Glutamatergic neuron (in vitro differentiated cells): ENCODE results near the gene BAAT. TPM values are rescaled to one million over a fixed set of nuclear protein-coding genes. Genes with fewer than 3 reads are reported as not detected.

Experiments
- DNase-seq: peaks from one replicate; pipeline ENCODE4 v3.0.0; 2022
- H3K27ac Mint-ChIP-seq: one replicate; pipeline ENCODE4 v1.8.0; 2020; ENCODE audit warnings: mild to moderate bottlenecking, mixed read lengths, inconsistent platforms; ENCODE audit not compliant: unreplicated experiment
- H3K27me3 Mint-ChIP-seq: one replicate; pipeline ENCODE4 v1.8.0; 2020; ENCODE audit warnings: mild to moderate bottlenecking, moderate library complexity, mixed read lengths, inconsistent platforms; ENCODE audit not compliant: unreplicated experiment
- H3K36me3 Mint-ChIP-seq: one replicate; pipeline ENCODE4 v1.8.0; 2020; ENCODE audit warnings: mild to moderate bottlenecking, mixed read lengths, inconsistent platforms; ENCODE audit not compliant: unreplicated experiment
- H3K4me1 Mint-ChIP-seq: one replicate; pipeline ENCODE4 v1.8.0; 2020; ENCODE audit warnings: mild to moderate bottlenecking, low read depth, mixed read lengths, inconsistent platforms; ENCODE audit not compliant: unreplicated experiment
- H3K4me3 Mint-ChIP-seq: one replicate; pipeline ENCODE4 v1.8.0; 2020; ENCODE audit warnings: mild to moderate bottlenecking, mixed read lengths, inconsistent platforms; ENCODE audit not compliant: unreplicated experiment
- H3K9me3 Mint-ChIP-seq: one replicate; pipeline ENCODE4 v1.8.0; 2020; ENCODE audit warnings: mild to moderate bottlenecking, moderate library complexity, mixed read lengths, inconsistent platforms; ENCODE audit not compliant: unreplicated experiment
- total RNA-seq: library from RNA; stranded (reverse); fragmentation: NEBNext Ultra II Directional; extraction: Animal tissue kit (Norgen Biotek cat#: 25700); gene quantifications from one replicate; pipeline ENCODE4 v1.2.1, GENCODE V29; 2021; ENCODE audit not compliant: unreplicated experiment
- TF ChIP-seq, protein P1 (sequence below): fragments of 200-600 bp; sonication (generic); IDR thresholded peaks from one replicate; pipeline ENCODE4 v1.5.0; 2021; ENCODE audit not compliant: partially characterized antibody, unreplicated experiment

Gene BAAT
- total RNA-seq, 1 donor from 2014 or later, result 0.54 TPM

DNA sequence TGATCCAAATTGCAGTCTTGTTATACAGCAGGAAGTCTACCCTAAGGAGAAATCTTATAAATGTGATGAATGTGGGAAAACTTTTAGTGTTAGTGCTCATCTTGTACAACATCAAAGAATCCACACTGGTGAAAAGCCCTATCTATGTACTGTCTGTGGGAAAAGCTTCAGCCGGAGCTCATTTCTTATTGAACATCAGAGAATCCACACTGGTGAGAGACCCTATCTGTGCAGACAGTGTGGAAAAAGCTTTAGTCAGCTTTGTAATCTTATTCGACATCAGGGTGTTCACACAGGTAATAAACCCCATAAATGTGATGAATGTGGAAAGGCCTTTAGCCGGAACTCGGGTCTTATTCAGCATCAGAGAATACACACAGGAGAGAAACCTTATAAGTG is 24.3 kb upstream of the BAAT start:
- DNase-seq, result no peak
- Mint-ChIP-seq H3K27ac (no peak overlapping the region), H3K36me3 (peaks cover 71% of the 10 kb centered on the region), H3K4me3 (no peak overlapping the region), H3K9me3 (peaks cover 29% of the 10 kb centered on the region), H3K4me1 (no peaks in the 10 kb centered on the region), H3K27me3 (peaks cover 1% of the 10 kb centered on the region)
- TF ChIP-seq, protein P1, sequence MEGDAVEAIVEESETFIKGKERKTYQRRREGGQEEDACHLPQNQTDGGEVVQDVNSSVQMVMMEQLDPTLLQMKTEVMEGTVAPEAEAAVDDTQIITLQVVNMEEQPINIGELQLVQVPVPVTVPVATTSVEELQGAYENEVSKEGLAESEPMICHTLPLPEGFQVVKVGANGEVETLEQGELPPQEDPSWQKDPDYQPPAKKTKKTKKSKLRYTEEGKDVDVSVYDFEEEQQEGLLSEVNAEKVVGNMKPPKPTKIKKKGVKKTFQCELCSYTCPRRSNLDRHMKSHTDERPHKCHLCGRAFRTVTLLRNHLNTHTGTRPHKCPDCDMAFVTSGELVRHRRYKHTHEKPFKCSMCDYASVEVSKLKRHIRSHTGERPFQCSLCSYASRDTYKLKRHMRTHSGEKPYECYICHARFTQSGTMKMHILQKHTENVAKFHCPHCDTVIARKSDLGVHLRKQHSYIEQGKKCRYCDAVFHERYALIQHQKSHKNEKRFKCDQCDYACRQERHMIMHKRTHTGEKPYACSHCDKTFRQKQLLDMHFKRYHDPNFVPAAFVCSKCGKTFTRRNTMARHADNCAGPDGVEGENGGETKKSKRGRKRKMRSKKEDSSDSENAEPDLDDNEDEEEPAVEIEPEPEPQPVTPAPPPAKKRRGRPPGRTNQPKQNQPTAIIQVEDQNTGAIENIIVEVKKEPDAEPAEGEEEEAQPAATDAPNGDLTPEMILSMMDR, result no peak

DNA sequence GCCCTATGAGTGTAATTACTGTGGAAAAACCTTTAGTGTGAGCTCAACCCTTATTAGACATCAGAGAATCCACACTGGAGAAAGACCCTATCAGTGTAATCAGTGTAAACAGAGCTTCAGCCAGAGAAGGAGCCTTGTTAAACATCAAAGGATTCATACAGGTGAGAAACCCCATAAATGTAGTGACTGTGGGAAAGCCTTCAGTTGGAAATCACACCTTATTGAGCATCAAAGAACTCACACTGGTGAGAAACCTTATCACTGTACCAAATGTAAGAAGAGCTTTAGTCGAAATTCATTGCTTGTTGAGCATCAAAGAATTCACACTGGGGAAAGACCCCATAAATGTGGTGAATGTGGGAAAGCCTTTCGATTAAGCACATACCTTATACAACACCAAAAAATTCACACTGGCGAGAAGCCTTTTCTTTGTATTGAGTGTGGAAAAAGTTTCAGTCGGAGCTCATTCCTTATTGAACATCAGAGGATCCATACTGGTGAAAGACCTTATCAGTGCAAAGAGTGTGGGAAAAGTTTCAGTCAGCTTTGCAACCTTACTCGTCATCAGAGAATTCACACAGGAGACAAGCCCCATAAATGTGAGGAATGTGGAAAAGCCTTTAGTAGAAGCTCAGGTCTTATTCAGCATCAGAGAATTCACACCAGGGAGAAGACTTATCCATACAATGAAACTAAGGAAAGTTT is 23.7 kb upstream of the BAAT start:
- Mint-ChIP-seq H3K4me1 (no peaks in the 10 kb centered on the region), H3K27me3 (peaks cover 1% of the 10 kb centered on the region), H3K27ac (no peak overlapping the region), H3K4me3 (no peak overlapping the region), H3K9me3 (peaks cover 29% of the 10 kb centered on the region), H3K36me3 (peaks cover 75% of the 10 kb centered on the region)
- TF ChIP-seq, protein P1, result no peak
- DNase-seq, result no peak

DNA sequence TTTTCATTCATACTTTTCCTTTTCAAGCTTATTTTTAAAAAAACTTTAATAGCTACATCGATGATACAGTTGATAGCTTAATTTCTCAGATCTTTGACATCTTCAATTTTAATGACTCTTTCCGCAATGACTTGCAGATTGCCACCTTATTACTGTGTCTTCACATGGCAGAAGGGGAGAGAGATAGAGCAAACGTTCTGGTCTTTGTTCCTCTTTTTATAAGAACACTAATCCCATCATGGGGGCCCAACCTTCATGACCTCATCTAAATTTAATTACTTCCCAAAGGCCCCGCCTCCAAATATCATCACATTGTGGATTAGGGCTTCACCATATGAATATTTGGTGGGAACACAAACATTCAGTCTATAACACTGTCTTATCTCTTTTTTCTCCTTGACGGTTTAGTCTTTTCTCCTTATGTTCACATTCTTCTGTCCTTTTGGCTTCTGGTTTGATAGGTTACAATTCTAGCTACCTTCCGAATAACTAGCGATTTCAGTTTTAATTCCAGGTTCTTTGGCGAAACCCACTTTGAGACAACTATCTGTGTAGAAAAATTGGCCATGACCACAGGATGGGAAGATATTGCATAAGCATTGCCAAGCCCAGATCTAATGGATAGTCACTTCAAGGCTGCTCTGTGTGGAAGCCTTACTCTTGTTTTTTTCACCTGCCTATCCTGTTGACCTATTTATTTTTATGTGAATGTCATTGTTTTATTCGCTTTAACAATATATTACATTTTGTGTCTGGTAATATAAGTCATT is 18.9 kb upstream of the BAAT start:
- peaks cover 73% of the 10 kb centered on the region for H3K36me3 Mint-ChIP-seq
- peaks cover 25% of the 10 kb centered on the region for H3K9me3 Mint-ChIP-seq
- TF ChIP-seq, protein P1, result no peak
- DNase-seq, result no peak
- peaks cover 11% of the 10 kb centered on the region for H3K4me1 Mint-ChIP-seq
- H3K27ac Mint-ChIP-seq, result no peak overlapping the region
- H3K27me3 Mint-ChIP-seq, result peaks cover 1% of the 10 kb centered on the region
- H3K4me3 Mint-ChIP-seq, result no peak overlapping the region

GRCh38 chr9:101400120-101400519 is 15.3 kb upstream of the BAAT start:
- H3K4me1 Mint-ChIP-seq, result peaks cover 11% of the 10 kb centered on the region
- peaks cover 6% of the 10 kb centered on the region for H3K27me3 Mint-ChIP-seq
- H3K4me3 Mint-ChIP-seq, result peak overlapping the region; percentile 99
- TF ChIP-seq, protein P1, result no peak
- peak overlapping the region; percentile 71 for H3K27ac Mint-ChIP-seq
- no peak for DNase-seq
- H3K36me3 Mint-ChIP-seq, result peaks cover 46% of the 10 kb centered on the region
- peaks cover 18% of the 10 kb centered on the region for H3K9me3 Mint-ChIP-seq

DNA sequence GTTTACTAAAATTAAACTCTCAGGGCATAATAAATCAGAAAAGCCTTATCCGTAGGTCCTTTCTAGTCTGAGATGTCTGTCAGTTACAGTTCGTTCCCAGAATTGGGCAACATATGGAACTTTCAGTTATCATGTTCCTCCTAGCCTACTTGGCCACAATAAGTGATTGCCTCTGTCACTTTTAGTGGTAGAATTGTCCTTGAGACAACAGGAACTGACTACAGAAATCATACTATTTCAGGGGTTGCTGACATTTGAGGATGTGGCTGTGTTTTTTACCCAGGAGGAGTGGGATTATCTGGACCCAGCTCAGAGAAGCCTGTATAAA is 14.8 kb upstream of the BAAT start:
- peaks cover 46% of the 10 kb centered on the region for H3K36me3 Mint-ChIP-seq
- H3K4me1 Mint-ChIP-seq, result peaks cover 11% of the 10 kb centered on the region
- no peak overlapping the region for H3K27ac Mint-ChIP-seq

More for the DNA sequence above, 14.8 kb upstream of the BAAT start:
- H3K4me3 Mint-ChIP-seq, result peak overlapping the region; percentile 99
- DNase-seq, result no peak
- peaks cover 6% of the 10 kb centered on the region for H3K27me3 Mint-ChIP-seq
- peaks cover 14% of the 10 kb centered on the region for H3K9me3 Mint-ChIP-seq
- TF ChIP-seq, protein P1, result no peak
